ENCODE measurements around the gene PDE4D. TPM values are rescaled to one million over a fixed set of nuclear protein-coding genes. Genes with fewer than 3 reads are reported as not detected.

PDE4D gene
- total RNA-seq, 1 experiment from 2014 or later, result 2.1 TPM

- Histone ChIP-seq H3K9me3 (ENCODE audit: control insufficient read depth, low read depth, low read length) (no peaks in the 10 kb centered on the region), H3K27me3 (ENCODE audit: insufficient read depth, low read length) (no peaks in the 10 kb centered on the region), H3T11ph (ENCODE audit: low read length) (no peak overlapping the region), H3K56ac (ENCODE audit: insufficient read length, low read depth, low read length) (no peak overlapping the region), H4K91ac (ENCODE audit: insufficient read length, low read depth, low read length) (no peak overlapping the region), H2AFZ (ENCODE audit: low read length) (no peak overlapping the region), H2BK5ac (ENCODE audit: insufficient read length, low read length) (no peak overlapping the region), H4K20me1 (ENCODE audit: control insufficient read depth, insufficient read depth, insufficient read length) (no peaks in the 10 kb centered on the region), H4K8ac (replicated peaks; ENCODE audit: insufficient read length, low read depth, low read length) (no peak overlapping the region), H3K4me1 (ENCODE audit: insufficient read depth, low read length) (no peaks in the 10 kb centered on the region), H2BK12ac (ENCODE audit: insufficient read length, low read depth, low read length) (no peak overlapping the region), H3K27ac (ENCODE audit: insufficient read length, low read depth, low read length) (no peak overlapping the region), H3K14ac (ENCODE audit: insufficient read depth, low read length) (no peak overlapping the region), H2BK15ac (ENCODE audit: low read depth, low read length) (no peak overlapping the region), H3K4me2 (ENCODE audit: insufficient read depth, insufficient read length, low read length) (no peak overlapping the region), H3K23me2 (ENCODE audit: insufficient read length, low read depth, low read length, poor library complexity, severe bottlenecking) (no peaks in the 10 kb centered on the region), H2BK20ac (ENCODE audit: low read depth, low read length, poor library complexity, severe bottlenecking) (no peak overlapping the region), H2AK5ac (ENCODE audit: insufficient read length, low read length) (no peak overlapping the region), H3K23ac (ENCODE audit: insufficient read length, low read depth, low read length) (no peak overlapping the region), H4K5ac (ENCODE audit: insufficient read length, low read depth, low read length) (no peak overlapping the region), H3K79me1 (ENCODE audit: insufficient read depth, low read depth, low read length, poor library complexity, severe bottlenecking) (no peaks in the 10 kb centered on the region), H3K9ac (ENCODE audit: extremely low read depth, insufficient read length, low read length) (no peak overlapping the region), H2BK120ac (ENCODE audit: low read depth, low read length, poor library complexity, severe bottlenecking) (no peak overlapping the region), H3K18ac (ENCODE audit: insufficient read length, low read depth, low read length) (no peak overlapping the region), H3K79me2 (ENCODE audit: insufficient read depth, low read length) (no peaks in the 10 kb centered on the region), H3K4ac (ENCODE audit: low read depth, low read length) (no peak overlapping the region)
- TF ChIP-seq CTCF (conservative IDR thresholded peaks at IDR 0.05), result no peak
- Mint-ChIP-seq H3K9me3 (no peaks in the 10 kb centered on the region), H3K27me3 (ENCODE audit: low read depth) (no peaks in the 10 kb centered on the region), H3K4me1 (no peaks in the 10 kb centered on the region), H3K4me3 (no peak overlapping the region), H3K27ac (no peak overlapping the region), H3K36me3 (ENCODE audit: insufficient read depth in 1 of 3, low read depth in 3 of 3) (no peaks in the 10 kb centered on the region)
- WGBS (ENCODE audit: extremely low coverage, insufficient read length, low lambda C conversion rate), result no CpG with 5 or more reads among the region's 4 CpGs
- no peak for DNase-seq
Observed at GRCh38 chr5:59327191-59327980, 566.1 kb downstream of the PDE4D start.
